Forelimb muscle (tissue), 1 donor: ENCODE measurements around the gene PDRG1. TPM values are rescaled to one million over a fixed set of nuclear protein-coding genes. Genes with fewer than 3 reads are reported as not detected.

Experiments
- DNase-seq: peaks from one replicate; pipeline ENCODE4 v3.0.0-alpha.2; 2013; ENCODE audit warnings: low read depth
- polyA plus RNA-seq: library from polyadenylated mRNA; unstranded; fragments of 120-200 nt; gene quantifications from one replicate; pipeline ENCODE4 v1.2.1, GENCODE V29; 2013; ENCODE audit not compliant: insufficient read length

PDRG1 gene
- polyA plus RNA-seq, 1 donor, result 16.8 TPM

GRCh38 chr20:31907046-31907445, 44.8 kb downstream of the PDRG1 start:
- DNase-seq, result no peak

- DNase-seq, result no peak
These were observed 45.8 kb downstream of the PDRG1 start for GRCh38 chr20:31906001-31906400.

GRCh38 chr20:31903627-31904386, 48.0 kb downstream of the PDRG1 start:
- no peak for DNase-seq

DNA sequence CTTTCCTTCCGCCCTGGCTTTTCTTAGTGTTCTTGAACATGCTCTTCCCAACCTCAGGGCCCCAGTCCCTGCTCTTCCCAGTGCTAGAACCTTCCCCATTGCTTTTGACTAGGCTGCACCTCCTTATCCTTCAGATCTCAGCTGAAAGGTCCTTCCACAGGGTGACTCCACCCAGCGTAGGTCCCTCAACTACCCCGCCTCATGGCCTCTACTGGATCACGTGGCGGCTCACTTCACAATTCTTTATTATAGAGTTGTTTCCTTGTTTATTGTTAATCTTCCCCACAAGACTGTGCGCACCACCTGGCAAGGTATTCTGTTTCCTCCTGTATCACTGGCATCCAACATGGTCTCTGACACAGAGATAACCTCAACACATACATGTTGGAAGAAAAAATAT, 50.2 kb downstream of the PDRG1 start:
- no peak for DNase-seq

DNA sequence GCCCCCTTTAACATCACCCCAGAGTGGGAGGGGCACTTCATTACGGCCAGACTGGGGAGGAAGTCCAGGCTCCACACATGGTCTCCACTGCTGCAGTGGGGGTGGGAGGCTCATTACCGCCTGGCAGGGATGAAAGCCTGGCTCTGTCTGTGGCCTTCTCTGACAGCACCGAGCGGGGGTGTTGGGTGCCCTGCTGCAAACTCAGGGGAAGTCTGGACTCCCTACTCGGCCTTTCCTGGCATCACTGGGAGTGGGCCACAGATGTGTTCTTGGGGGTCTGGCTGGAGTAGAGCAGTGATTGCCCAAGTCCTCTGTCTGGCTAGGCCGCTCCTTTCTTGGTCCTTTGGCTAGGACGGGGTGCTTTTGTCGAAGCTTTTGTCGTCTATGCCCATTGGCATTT, 54.3 kb downstream of the PDRG1 start:
- DNase-seq, result no peak

DNA sequence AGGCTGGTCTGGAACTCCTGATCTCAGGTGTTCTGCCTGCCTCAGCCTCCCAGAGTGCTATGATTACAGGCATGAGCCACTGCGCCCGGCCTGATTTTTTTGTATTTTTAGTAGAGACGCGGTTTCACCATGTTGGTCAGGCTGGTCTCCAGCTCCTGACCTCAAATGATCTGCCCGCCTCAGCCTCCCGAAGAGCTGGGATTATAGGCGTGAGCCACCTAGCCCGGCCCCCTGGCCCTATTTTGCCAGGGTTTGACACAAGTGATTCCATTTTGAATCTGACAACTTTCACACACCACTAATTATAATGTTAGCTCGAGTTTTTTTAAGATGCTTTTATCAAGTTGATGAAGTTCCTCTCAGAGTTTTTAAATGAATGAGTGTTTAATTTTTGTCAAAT, 55.8 kb downstream of the PDRG1 start:
- DNase-seq, result no peak

- DNase-seq, result peak; percentile 19
These were observed 56.7 kb downstream of the PDRG1 start for GRCh38 chr20:31894980-31895675.

Other genes starting within 250 kb of the PDRG1 start
- 29.8 TPM for gene BCL2L1, start 229.2 kb downstream of the PDRG1 start, polyA plus RNA-seq
- gene TPX2, start 212.8 kb downstream of the PDRG1 start, polyA plus RNA-seq, result 21.5 TPM
- 60.0 TPM for gene MYLK2, start 132.7 kb downstream of the PDRG1 start, polyA plus RNA-seq
- 5.9 TPM for gene FOXS1, start 106.4 kb downstream of the PDRG1 start, polyA plus RNA-seq
- 1.7 TPM for gene DUSP15, start 81.5 kb downstream of the PDRG1 start, polyA plus RNA-seq
- 0.29 TPM for gene TTLL9, start 81.4 kb downstream of the PDRG1 start, polyA plus RNA-seq
- gene XKR7, start 16.1 kb upstream of the PDRG1 start, polyA plus RNA-seq, result 0.04 TPM
- gene CCM2L, start 58.4 kb upstream of the PDRG1 start, polyA plus RNA-seq, result 5.4 TPM
- 3.5 TPM for gene HCK, start 100.2 kb upstream of the PDRG1 start, polyA plus RNA-seq
- gene TM9SF4, start 157.7 kb upstream of the PDRG1 start, polyA plus RNA-seq, result 38.5 TPM